ENCODE data around the gene ACTN1.

- TF ChIP-seq, protein P1, sequence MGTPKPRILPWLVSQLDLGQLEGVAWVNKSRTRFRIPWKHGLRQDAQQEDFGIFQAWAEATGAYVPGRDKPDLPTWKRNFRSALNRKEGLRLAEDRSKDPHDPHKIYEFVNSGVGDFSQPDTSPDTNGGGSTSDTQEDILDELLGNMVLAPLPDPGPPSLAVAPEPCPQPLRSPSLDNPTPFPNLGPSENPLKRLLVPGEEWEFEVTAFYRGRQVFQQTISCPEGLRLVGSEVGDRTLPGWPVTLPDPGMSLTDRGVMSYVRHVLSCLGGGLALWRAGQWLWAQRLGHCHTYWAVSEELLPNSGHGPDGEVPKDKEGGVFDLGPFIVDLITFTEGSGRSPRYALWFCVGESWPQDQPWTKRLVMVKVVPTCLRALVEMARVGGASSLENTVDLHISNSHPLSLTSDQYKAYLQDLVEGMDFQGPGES (IDR thresholded peaks at IDR 0.05): no peak
- TF ChIP-seq CEBPB (IDR thresholded peaks at IDR 0.05; ENCODE audit: borderline replicate concordance in 1 of 2, low read depth in 2 of 2, low read length in 2 of 2) (no peak), POLR2A (IDR thresholded peaks at IDR 0.05; ENCODE audit: low read depth, low read length) (no peak), YY1 (IDR thresholded peaks at IDR 0.05; ENCODE audit: low read depth, low read length) (no peak), MXI1 (IDR thresholded peaks at IDR 0.05; ENCODE audit: low read depth, low read length) (no peak), ZNF274 (IDR thresholded peaks at IDR 0.05; ENCODE audit: insufficient read depth, insufficient read length) (no peak), CTCF (IDR thresholded peaks at IDR 0.05 in 2 of 3, conservative IDR thresholded peaks at IDR 0.05 in 1 of 3; ENCODE audit: control insufficient read depth in 2 of 3, extremely low read depth in 1 of 3, insufficient read depth in 1 of 3, low read depth in 3 of 3, low read length in 3 of 3) (no peak), SRF (IDR thresholded peaks at IDR 0.05; ENCODE audit: low read depth in 2 of 2, low read length in 2 of 2) (no peak), BHLHE40 (IDR thresholded peaks at IDR 0.05; ENCODE audit: borderline replicate concordance in 1 of 2, low read depth in 2 of 2, low read length in 1 of 2) (no peak), SUZ12 (IDR thresholded peaks at IDR 0.05; ENCODE audit: unreplicated experiment) (no peak), KAT2A (conservative IDR thresholded peaks at IDR 0.05; ENCODE audit: control insufficient read depth, low read depth, low read length) (no peak)
- TF ChIP-seq, protein P2, sequence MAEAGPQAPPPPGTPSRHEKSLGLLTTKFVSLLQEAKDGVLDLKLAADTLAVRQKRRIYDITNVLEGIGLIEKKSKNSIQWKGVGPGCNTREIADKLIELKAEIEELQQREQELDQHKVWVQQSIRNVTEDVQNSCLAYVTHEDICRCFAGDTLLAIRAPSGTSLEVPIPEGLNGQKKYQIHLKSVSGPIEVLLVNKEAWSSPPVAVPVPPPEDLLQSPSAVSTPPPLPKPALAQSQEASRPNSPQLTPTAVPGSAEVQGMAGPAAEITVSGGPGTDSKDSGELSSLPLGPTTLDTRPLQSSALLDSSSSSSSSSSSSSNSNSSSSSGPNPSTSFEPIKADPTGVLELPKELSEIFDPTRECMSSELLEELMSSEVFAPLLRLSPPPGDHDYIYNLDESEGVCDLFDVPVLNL (IDR thresholded peaks at IDR 0.05; ENCODE audit: low read depth, low read length): no peak
These were observed 129.7 kb downstream of the ACTN1 start for GRCh38 chr14:68849416-68849815.

All from GM12878 (cell line).